ENCODE data around the gene HIGD1A. TPM values are rescaled to one million over a fixed set of nuclear protein-coding genes. Genes with fewer than 3 reads are reported as not detected.

Gene HIGD1A
- total RNA-seq, 1 donor from 2014 or later: 67.6 TPM

- Mint-ChIP-seq H3K4me1 (ENCODE audit: low read depth, unreplicated experiment) (peaks cover 4% of the 10 kb centered on the region), H3K36me3 (ENCODE audit: unreplicated experiment) (no peaks in the 10 kb centered on the region), H3K4me3 (ENCODE audit: unreplicated experiment) (no peak overlapping the region), H3K9me3 (ENCODE audit: unreplicated experiment) (no peaks in the 10 kb centered on the region), H3K27ac (ENCODE audit: unreplicated experiment) (peak overlapping the region; percentile 16), H3K27me3 (ENCODE audit: unreplicated experiment) (no peaks in the 10 kb centered on the region)
- DNase-seq: no peak
- no peak for TF ChIP-seq CTCF (IDR thresholded peaks at IDR 0.05; ENCODE audit: partially characterized antibody, unreplicated experiment)
These were observed 19.1 kb upstream of the HIGD1A start for GRCh38 chr3:42823351-42823750.

GRCh38 chr3:42822828-42823227 lies 18.5 kb upstream of the HIGD1A start:
- H3K27ac Mint-ChIP-seq (ENCODE audit: unreplicated experiment): peak overlapping the region; percentile 36
- no peaks in the 10 kb centered on the region for H3K27me3 Mint-ChIP-seq (ENCODE audit: unreplicated experiment)
- H3K4me1 Mint-ChIP-seq (ENCODE audit: low read depth, unreplicated experiment): peaks cover 4% of the 10 kb centered on the region
- no peaks in the 10 kb centered on the region for H3K36me3 Mint-ChIP-seq (ENCODE audit: unreplicated experiment)
- H3K4me3 Mint-ChIP-seq (ENCODE audit: unreplicated experiment): peak overlapping the region; percentile 2
- no peak for DNase-seq
- H3K9me3 Mint-ChIP-seq (ENCODE audit: unreplicated experiment): no peaks in the 10 kb centered on the region
- no peak for TF ChIP-seq CTCF (IDR thresholded peaks at IDR 0.05; ENCODE audit: partially characterized antibody, unreplicated experiment)

GRCh38 chr3:42820746-42821051 lies 16.4 kb upstream of the HIGD1A start:
- Mint-ChIP-seq H3K27me3 (ENCODE audit: unreplicated experiment) (no peaks in the 10 kb centered on the region), H3K36me3 (ENCODE audit: unreplicated experiment) (no peaks in the 10 kb centered on the region), H3K4me1 (ENCODE audit: low read depth, unreplicated experiment) (peaks cover 4% of the 10 kb centered on the region), H3K4me3 (ENCODE audit: unreplicated experiment) (no peak overlapping the region), H3K9me3 (ENCODE audit: unreplicated experiment) (no peaks in the 10 kb centered on the region), H3K27ac (ENCODE audit: unreplicated experiment) (no peak overlapping the region)
- no peak for TF ChIP-seq CTCF (IDR thresholded peaks at IDR 0.05; ENCODE audit: partially characterized antibody, unreplicated experiment)
- DNase-seq: no peak

- DNase-seq: peak; percentile 24
- H3K27me3 Mint-ChIP-seq (ENCODE audit: unreplicated experiment): no peaks in the 10 kb centered on the region
- TF ChIP-seq CTCF (IDR thresholded peaks at IDR 0.05; ENCODE audit: partially characterized antibody, unreplicated experiment): no peak
- H3K4me1 Mint-ChIP-seq (ENCODE audit: low read depth, unreplicated experiment): peaks cover 9% of the 10 kb centered on the region
- H3K9me3 Mint-ChIP-seq (ENCODE audit: unreplicated experiment): no peaks in the 10 kb centered on the region
- H3K4me3 Mint-ChIP-seq (ENCODE audit: unreplicated experiment): no peak overlapping the region
- H3K27ac Mint-ChIP-seq (ENCODE audit: unreplicated experiment): no peak overlapping the region
- H3K36me3 Mint-ChIP-seq (ENCODE audit: unreplicated experiment): no peaks in the 10 kb centered on the region
These were observed 15.2 kb upstream of the HIGD1A start for GRCh38 chr3:42819351-42819965.

- Mint-ChIP-seq H3K4me1 (ENCODE audit: low read depth, unreplicated experiment) (peaks cover 11% of the 10 kb centered on the region), H3K9me3 (ENCODE audit: unreplicated experiment) (no peaks in the 10 kb centered on the region), H3K4me3 (ENCODE audit: unreplicated experiment) (no peak overlapping the region), H3K27ac (ENCODE audit: unreplicated experiment) (no peak overlapping the region), H3K36me3 (ENCODE audit: unreplicated experiment) (no peaks in the 10 kb centered on the region), H3K27me3 (ENCODE audit: unreplicated experiment) (no peaks in the 10 kb centered on the region)
- no peak for DNase-seq
- no peak for TF ChIP-seq CTCF (IDR thresholded peaks at IDR 0.05; ENCODE audit: partially characterized antibody, unreplicated experiment)
These were observed 11.5 kb upstream of the HIGD1A start for GRCh38 chr3:42815826-42816225.
